Tibial nerve (tissue), 3 donors: ENCODE measurements around the gene GABRA5.

Experiments
- CTCF ChIP-seq, 5 experiments: fragments of 200-600 bp in 3 of 5; fragments of 450-650 bp in 2 of 5; sonication (generic) in 3 of 5; IDR thresholded peaks; one replicate each; pipeline ENCODE4 v1.5.1; 2016 to 2019; ENCODE audit warnings: antibody characterized with exemption in 5 of 5, mild to moderate bottlenecking in 3 of 5, moderate library complexity in 2 of 5
- POLR2A ChIP-seq, 2 donors: fragments of 450-650 bp; IDR thresholded peaks; one replicate each; pipeline ENCODE4 v1.6.1; 2017; ENCODE audit warnings: antibody characterized with exemption in 2 of 2, mild to moderate bottlenecking in 2 of 2, moderate library complexity in 2 of 2

GRCh38 chr15:26879706-26880105 is 12.8 kb downstream of the GABRA5 start:
- TF ChIP-seq CTCF (IDR thresholded peaks at IDR 0.05), result no peak
- no peak for TF ChIP-seq POLR2A (IDR thresholded peaks at IDR 0.05)
